OCI-LY7 (cell line): ENCODE results near the gene SRPK2. TPM values are rescaled to one million over a fixed set of nuclear protein-coding genes. Genes with fewer than 3 reads are reported as not detected.

Experiments
- BruUV-seq: library from RNA; stranded (reverse); fragments of 400-500 nt; replicated peaks from 2 replicates; lab custom pipeline; 2021; lab: Mats Ljungman, UMichigan
- CTCF ChIA-PET: fragments of 300-600 bp; sonication (Branson Sonifier 250); formaldehyde crosslinking; loops from one replicate; lab custom pipeline; 2022; ENCODE audit warnings: antibody characterized with exemption; ENCODE audit not compliant: unreplicated experiment; lab: Charles Lee
- POLR2A ChIA-PET: fragments of 300-600 bp; sonication (Branson Sonifier 250); formaldehyde crosslinking; loops from one replicate; lab custom pipeline; 2022; ENCODE audit warnings: antibody characterized with exemption; lab: Charles Lee
- DNase-seq: peaks from one replicate; pipeline ENCODE4 v3.0.0-alpha.2; 2015; ENCODE audit warnings: low spot score
- H2AFZ ChIP-seq: fragments of 200-600 bp; sonication (generic), shearing (Covaris generic); 2 replicates; pipeline ENCODE4 v1.6.1; 2014; ENCODE audit warnings: mild to moderate bottlenecking, antibody characterized with exemption, low read length, moderate library complexity
- H3K27ac ChIP-seq: fragments of 200-600 bp; sonication (generic); 2 replicates; pipeline ENCODE4 v1.5.1; 2014; ENCODE audit warnings: mixed run types, low read depth, mild to moderate bottlenecking, moderate library complexity, low read length, inconsistent platforms; ENCODE audit not compliant: poor library complexity, severe bottlenecking
- H3K36me3 ChIP-seq: fragments of 200-600 bp; sonication (generic); 2 replicates; pipeline ENCODE4 v1.6.1; 2014; ENCODE audit warnings: mild to moderate bottlenecking, antibody characterized with exemption, low read length, moderate library complexity, mixed read lengths; ENCODE audit not compliant: insufficient read depth
- H3K4me1 ChIP-seq: fragments of 200-600 bp; sonication (generic); 2 replicates; pipeline ENCODE4 v1.5.1; 2014; ENCODE audit warnings: mild to moderate bottlenecking, low read length; ENCODE audit not compliant: insufficient read depth, poor library complexity, severe bottlenecking
- H3K4me2 ChIP-seq: fragments of 200-600 bp; sonication (generic); 2 replicates; pipeline ENCODE4 v1.6.1; 2014; ENCODE audit warnings: mild to moderate bottlenecking, low read length
- H3K4me3 ChIP-seq: fragments of 200-600 bp; sonication (generic); 2 replicates; pipeline ENCODE4 v1.5.1; 2014; ENCODE audit warnings: mild to moderate bottlenecking, low read depth, low read length; ENCODE audit not compliant: poor library complexity, severe bottlenecking
- H3K79me2 ChIP-seq: fragments of 200-600 bp; sonication (generic); 2 replicates; pipeline ENCODE4 v1.6.1; 2016; ENCODE audit warnings: low read depth, mild to moderate bottlenecking, low read length, moderate library complexity, mixed read lengths; ENCODE audit not compliant: insufficient read depth
- H3K9me2 ChIP-seq: fragments of 200-600 bp; sonication (generic); 2 replicates; pipeline ENCODE4 v1.6.1; 2016; ENCODE audit warnings: mild to moderate bottlenecking, low read length, mixed read lengths; ENCODE audit not compliant: insufficient read depth
- H3K9me3 ChIP-seq: fragments of 200-600 bp; sonication (generic); 2 replicates; pipeline ENCODE4 v1.6.1; 2014; ENCODE audit warnings: mild to moderate bottlenecking, mixed run types, low read length, mixed read lengths
- H4K20me1 ChIP-seq: fragments of 200-600 bp; sonication (generic); 2 replicates; pipeline ENCODE4 v1.6.1; 2014; ENCODE audit warnings: mild to moderate bottlenecking, antibody characterized with exemption, low read length, moderate library complexity, mixed read lengths; ENCODE audit not compliant: insufficient read depth
- CTCF ChIP-seq: fragments of 200-600 bp; sonication (generic); conservative IDR thresholded peaks from 2 replicates; pipeline ENCODE4 v1.5.1; 2014; ENCODE audit warnings: mild to moderate bottlenecking, antibody characterized with exemption, low read length, moderate library complexity, mixed read lengths
- EZH2phosphoT487 ChIP-seq: fragments of 200-600 bp; sonication (generic); IDR thresholded peaks from 2 replicates; pipeline ENCODE4 v1.6.1; 2018; ENCODE audit warnings: low read depth, borderline replicate concordance, mild to moderate bottlenecking, mixed run types, antibody characterized with exemption, low read length, moderate library complexity, mixed read lengths
- intact Hi-C: fragments of 100-400 bp; cut with micrococcal nuclease; formaldehyde crosslinking; loops from one replicate; pipeline ENCODE4 v1.10.0; 2022; ENCODE audit not compliant: unreplicated experiment
- total RNA-seq, 2 experiments: library from RNA; depleted of rRNA in 1 of 2; stranded (reverse); fragments of >200 nt in 1 of 2; shearing (Covaris generic) in 1 of 2; gene quantifications; 2 replicates each; pipeline ENCODE4 v1.2.3, GENCODE V29; 2014 to 2022

Gene SRPK2
- total RNA-seq, 2 experiments from 2014 or later, result 22.1 to 26.8 TPM

DNA sequence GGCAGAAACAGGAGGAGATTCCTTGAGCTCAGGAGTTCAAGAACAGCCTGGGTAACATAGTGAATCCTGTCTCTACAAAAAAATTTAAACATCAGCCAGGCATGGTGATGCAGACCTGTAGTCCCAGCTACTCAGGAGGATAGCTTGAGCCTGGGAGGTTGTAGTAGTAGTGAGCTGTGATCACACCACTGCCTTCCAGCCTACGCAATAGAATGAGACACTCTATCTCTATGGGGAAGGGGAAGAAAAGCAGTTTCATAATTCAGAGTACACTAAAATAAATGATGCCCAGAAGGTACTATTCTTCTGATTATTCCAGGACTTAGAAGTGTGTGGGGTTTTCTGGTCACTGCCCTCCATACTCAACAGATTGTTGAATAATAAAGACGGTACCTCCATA, 197.4 kb downstream of the SRPK2 start:
- POLR2A ChIA-PET, result interaction anchor here (0.7 to 1.1 kb wide), 3 partner anchors 9 to 26 kb away, joined by 3 to 4 read pairs (median 3); no protein-coding TSS in a partner anchor

GRCh38 chr7:105189859-105190492, 198.7 kb downstream of the SRPK2 start:
- Histone ChIP-seq H4K20me1 (no peaks in the 10 kb centered on the region), H3K4me2 (no peak overlapping the region), H3K79me2 (no peaks in the 10 kb centered on the region), H2AFZ (no peak overlapping the region), H3K27ac (no peak overlapping the region), H3K4me1 (peaks cover 11% of the 10 kb centered on the region), H3K9me2 (no peaks in the 10 kb centered on the region), H3K4me3 (no peak overlapping the region), H3K36me3 (no peaks in the 10 kb centered on the region), H3K9me3 (no peaks in the 10 kb centered on the region)
- TF ChIP-seq EZH2phosphoT487, result no peak
- no peak for TF ChIP-seq CTCF
- CTCF ChIA-PET, result no interaction called here
- BruUV-seq, result no TSS peak
- no peak for DNase-seq
- POLR2A ChIA-PET, result no interaction called here
- intact Hi-C loops, result no loop called here

More for the DNA sequence above, 197.4 kb downstream of the SRPK2 start:
- H3K79me2 ChIP-seq, result no peaks in the 10 kb centered on the region
- no peak overlapping the region for H2AFZ ChIP-seq
- H3K9me2 ChIP-seq, result no peaks in the 10 kb centered on the region
- no peak overlapping the region for H3K4me3 ChIP-seq
- no peak for TF ChIP-seq CTCF
- TF ChIP-seq EZH2phosphoT487, result no peak
- H3K4me2 ChIP-seq, result no peak overlapping the region
- intact Hi-C loops, result no loop called here
- CTCF ChIA-PET, result no interaction called here
- no peaks in the 10 kb centered on the region for H4K20me1 ChIP-seq
- H3K4me1 ChIP-seq, result peaks cover 11% of the 10 kb centered on the region
- DNase-seq, result no peak
- BruUV-seq, result no TSS peak
- H3K36me3 ChIP-seq, result no peaks in the 10 kb centered on the region
- no peaks in the 10 kb centered on the region for H3K9me3 ChIP-seq
- no peak overlapping the region for H3K27ac ChIP-seq

GRCh38 chr7:105188201-105188600, 200.5 kb downstream of the SRPK2 start:
- no peaks in the 10 kb centered on the region for H3K36me3 ChIP-seq
- intact Hi-C loops, result no loop called here
- H3K4me1 ChIP-seq, result peaks cover 5% of the 10 kb centered on the region
- no peaks in the 10 kb centered on the region for H3K9me3 ChIP-seq
- ChIA-PET POLR2A (interaction anchor here (0.6 to 1.2 kb wide), 3 partner anchors 14 to 269 kb away, joined by 3 to 4 read pairs (median 3); no protein-coding TSS in a partner anchor), CTCF (no interaction called here)
- H3K9me2 ChIP-seq, result no peaks in the 10 kb centered on the region
- H3K4me3 ChIP-seq, result no peak overlapping the region
- no peaks in the 10 kb centered on the region for H3K79me2 ChIP-seq
- H3K27ac ChIP-seq, result no peak overlapping the region
- H4K20me1 ChIP-seq, result no peaks in the 10 kb centered on the region
- no TSS peak for BruUV-seq
- no peak for DNase-seq
- no peak overlapping the region for H2AFZ ChIP-seq
- H3K4me2 ChIP-seq, result no peak overlapping the region
- TF ChIP-seq CTCF, result no peak
- TF ChIP-seq EZH2phosphoT487, result no peak
